GM18526 (cell line): ENCODE measurements around the gene LZTS2.

ENCODE experiments used
- POLR2A ChIP-seq: IDR thresholded peaks from 3 replicates; pipeline ENCODE4 v1.6.1; 2011; ENCODE audit not compliant: insufficient read length; ENCODE audit errors: extremely low read depth

Gene LZTS2

DNA sequence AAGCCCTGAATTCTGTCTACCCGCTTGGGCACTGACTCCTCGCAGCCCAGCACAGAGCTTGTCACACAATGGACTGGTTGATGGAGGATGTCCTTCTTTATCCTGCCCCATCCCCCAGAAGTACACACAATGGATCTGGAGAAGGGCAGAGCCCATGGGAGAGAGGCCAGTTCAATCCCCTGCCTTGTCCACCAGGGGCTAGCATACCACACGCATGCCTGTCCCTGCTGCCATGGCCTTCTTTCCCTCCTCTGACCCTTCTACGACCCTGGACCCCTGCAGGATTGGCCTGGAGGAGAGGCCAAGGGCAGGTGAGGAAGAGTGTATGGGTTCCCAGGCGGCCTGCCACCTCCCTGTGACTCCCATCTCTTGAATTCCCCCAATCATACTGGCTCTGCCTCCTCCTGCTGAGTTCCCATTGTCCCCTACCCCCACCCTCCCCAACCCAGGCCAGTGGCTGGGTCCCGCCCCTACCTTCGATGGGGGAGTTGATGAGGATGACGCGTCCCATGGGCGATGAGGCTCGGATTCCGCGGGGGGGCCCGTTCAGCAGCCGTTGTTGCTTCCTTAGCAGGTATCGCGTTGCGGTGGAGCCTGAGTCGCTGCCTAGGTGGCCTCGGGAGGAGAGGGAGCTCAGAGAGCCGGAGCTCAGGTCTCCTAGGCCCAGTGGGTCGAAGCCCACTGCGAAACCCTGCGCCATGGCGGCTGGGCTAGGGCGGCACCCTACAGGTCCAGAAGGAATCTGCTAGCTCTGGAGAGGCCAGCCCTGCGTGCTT lies 30.1 kb downstream of the LZTS2 start:
- TF ChIP-seq POLR2A: no peak

- no peak for TF ChIP-seq POLR2A
Measured at GRCh38 chr10:101030496-101031127, 31.0 kb downstream of the LZTS2 start.

- TF ChIP-seq POLR2A: no peak
Measured at GRCh38 chr10:101031128-101031795, 31.7 kb downstream of the LZTS2 start, which contains the start of the genes PDZD7 and SFXN3. TSS of gene PDZD7 (minus strand) at chr10:101031129. CDS start at chr10:101030219, 910 bp downstream. TSS of gene SFXN3 (plus strand) at chr10:101031234. CDS start at chr10:101034695, 3,461 bp downstream.

DNA sequence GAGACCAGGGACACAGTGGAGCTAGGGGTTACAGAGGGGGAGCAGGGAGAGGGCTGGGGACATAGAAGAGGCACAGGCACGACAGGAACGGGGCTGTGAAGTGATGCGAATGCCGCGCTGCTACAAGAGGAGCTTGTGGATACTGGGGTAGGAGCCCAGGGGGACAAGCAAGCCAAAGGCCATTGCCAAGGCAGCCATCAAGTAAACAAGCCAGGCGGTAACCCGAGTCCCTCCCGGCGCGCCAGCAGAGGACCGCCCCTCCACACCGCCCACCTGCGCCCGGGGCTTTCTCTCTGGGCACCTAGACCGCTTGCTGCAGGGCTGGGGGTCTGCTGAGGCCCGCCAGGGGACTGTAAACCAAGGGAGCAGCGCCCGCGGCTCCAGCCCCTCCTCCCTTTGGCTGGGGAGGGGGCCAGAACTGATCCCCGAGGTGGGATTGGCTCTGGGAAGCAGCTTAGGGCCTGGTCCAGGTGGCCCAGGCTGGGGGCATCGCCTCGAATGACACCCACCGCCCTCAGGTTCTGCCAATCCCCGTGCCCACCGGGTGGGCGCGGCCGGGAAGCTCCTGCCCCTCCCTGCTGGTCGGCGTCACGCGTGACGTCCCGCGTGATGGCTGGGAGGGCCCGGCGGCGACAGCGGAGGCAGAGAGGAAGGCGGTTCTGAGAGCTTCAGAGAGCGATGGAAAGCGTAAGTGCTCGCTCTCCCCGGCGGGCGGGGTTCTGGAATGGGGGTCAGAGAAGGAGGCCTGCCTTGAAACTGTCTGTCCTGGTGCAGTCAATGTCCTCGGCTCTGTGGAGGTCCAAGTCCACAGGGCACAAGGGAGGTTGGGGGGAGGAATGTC lies 32.4 kb downstream of the LZTS2 start:
- no peak for TF ChIP-seq POLR2A

DNA sequence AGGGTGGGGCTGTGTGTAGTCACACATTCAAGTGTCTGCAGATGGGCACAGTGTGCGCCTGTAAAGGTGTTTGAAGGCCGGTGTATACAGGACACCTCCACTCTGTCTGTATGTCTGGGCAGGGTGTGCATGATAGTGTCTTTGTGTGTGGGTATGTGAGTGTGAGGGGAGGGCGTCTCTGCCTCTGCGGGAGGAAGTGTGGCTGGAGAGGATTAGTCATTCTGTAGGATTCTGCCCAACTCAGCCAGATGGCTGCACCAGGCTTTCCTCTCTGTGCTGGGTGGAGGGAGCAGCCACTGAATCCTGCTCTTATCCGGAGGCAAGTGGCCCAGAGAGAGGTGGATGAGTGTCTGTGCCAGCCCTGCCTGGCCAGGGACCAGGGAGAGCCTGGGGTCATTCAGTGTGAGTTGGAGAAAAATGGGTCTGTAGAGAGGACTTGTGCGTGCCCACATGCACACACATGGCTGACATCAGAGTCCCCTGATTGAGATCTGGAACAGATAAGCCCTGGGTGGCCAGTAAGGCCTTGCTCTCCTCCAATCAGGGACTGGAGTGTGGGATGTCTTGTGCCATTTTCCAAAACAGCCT lies 33.1 kb downstream of the LZTS2 start:
- no peak for TF ChIP-seq POLR2A

- no peak for TF ChIP-seq POLR2A
Measured at GRCh38 chr10:101033276-101033675, 33.7 kb downstream of the LZTS2 start.

- no peak for TF ChIP-seq POLR2A
Measured at GRCh38 chr10:101035314-101035713, 35.7 kb downstream of the LZTS2 start.

- no peak for TF ChIP-seq POLR2A
Measured at GRCh38 chr10:101035916-101036702, 36.5 kb downstream of the LZTS2 start.

GRCh38 chr10:101036726-101037125 lies 37.1 kb downstream of the LZTS2 start:
- no peak for TF ChIP-seq POLR2A

GRCh38 chr10:101038484-101038883 lies 38.9 kb downstream of the LZTS2 start:
- no peak for TF ChIP-seq POLR2A

- no peak for TF ChIP-seq POLR2A
Measured at GRCh38 chr10:101040061-101040460, 40.5 kb downstream of the LZTS2 start.

DNA sequence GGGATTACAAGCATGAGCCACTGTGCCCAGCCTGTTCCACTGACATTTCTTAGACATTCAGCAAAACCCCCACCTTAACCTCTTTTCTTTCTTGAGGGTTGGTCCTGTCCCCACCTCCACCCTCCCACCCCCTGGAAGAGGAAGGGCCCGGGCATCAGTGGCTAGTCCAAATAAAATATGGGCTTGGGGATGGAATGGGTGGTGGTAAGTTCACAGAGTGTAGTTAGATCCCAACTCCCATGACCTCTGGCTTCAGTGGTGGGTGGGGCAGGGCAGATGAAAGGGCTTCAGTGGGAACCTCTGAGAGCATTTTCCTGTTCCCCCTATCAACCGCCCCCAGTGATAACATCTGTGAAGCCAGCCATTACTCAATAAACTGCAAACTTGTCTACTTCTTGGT lies 41.2 kb downstream of the LZTS2 start:
- TF ChIP-seq POLR2A: no peak

- no peak for TF ChIP-seq POLR2A
Measured at GRCh38 chr10:101041252-101041761, 41.7 kb downstream of the LZTS2 start.

DNA sequence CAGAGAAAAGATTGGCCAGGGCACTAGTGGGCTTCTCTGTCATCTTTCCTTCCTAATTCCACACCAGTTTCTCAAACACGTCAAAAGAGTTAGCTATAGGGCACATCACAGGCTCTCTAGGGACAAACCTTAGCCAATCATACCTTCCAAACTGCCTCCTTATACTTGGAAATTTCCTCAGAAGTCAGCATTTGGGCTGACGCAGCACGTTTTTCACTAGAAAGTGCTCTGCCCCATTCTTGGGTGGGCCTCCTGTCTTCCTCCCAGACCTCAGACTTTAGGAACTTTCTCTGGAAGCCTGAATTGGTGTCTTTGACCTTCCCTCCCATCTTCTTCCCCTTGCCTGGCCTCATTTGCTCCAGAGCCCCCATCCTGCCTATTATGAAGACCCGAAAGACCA lies 42.5 kb downstream of the LZTS2 start:
- no peak for TF ChIP-seq POLR2A
